Activated CD4-positive, alpha-beta memory T cell treated with anti-CD3 and anti-CD28 coated beads, Interleukin-2, amount 10 ng/mL, durations not matched to agents 7 days and 5 days (primary cell): ENCODE results near the gene RAB37. TPM values are rescaled to one million over a fixed set of nuclear protein-coding genes. Genes with fewer than 3 reads are reported as not detected.

Source experiments
- CTCF ChIA-PET: fragments of 350-600 bp; sonication (Branson Sonifier 250); formaldehyde crosslinking; loops from one replicate; lab custom pipeline; 2021; ENCODE audit warnings: antibody characterized with exemption, inconsistent platforms; lab: Charles Lee
- POLR2A ChIA-PET: fragments of 350-600 bp; sonication (Branson Sonifier 250); formaldehyde crosslinking; loops from one replicate; lab custom pipeline; 2021; ENCODE audit warnings: antibody characterized with exemption; lab: Charles Lee
- DNase-seq: peaks from one replicate; pipeline ENCODE4 v3.0.0-alpha.2; 2020
- H3K27ac Mint-ChIP-seq: one replicate; pipeline ENCODE4 v1.8.0; 2021; ENCODE audit warnings: mild to moderate bottlenecking, mixed read lengths
- H3K27me3 Mint-ChIP-seq: one replicate; pipeline ENCODE4 v1.8.0; 2021; ENCODE audit warnings: mixed read lengths
- H3K36me3 Mint-ChIP-seq: one replicate; pipeline ENCODE4 v1.8.0; 2021; ENCODE audit warnings: low read depth, mixed read lengths
- H3K4me1 Mint-ChIP-seq: one replicate; pipeline ENCODE4 v1.8.0; 2021; ENCODE audit warnings: mixed read lengths
- H3K4me3 Mint-ChIP-seq: one replicate; pipeline ENCODE4 v1.8.0; 2021; ENCODE audit warnings: mild to moderate bottlenecking, mixed read lengths
- H3K9me3 Mint-ChIP-seq: one replicate; pipeline ENCODE4 v1.8.0; 2021; ENCODE audit warnings: mixed read lengths
- total RNA-seq, 2 experiments: library from RNA; stranded (reverse); gene quantifications; one replicate each; pipeline ENCODE4 v1.2.3, GENCODE V29; 2021

RAB37 gene
- total RNA-seq, 2 experiments from 2014 or later: 56.1 to 58.5 TPM

GRCh38 chr17:74711058-74711824, 25.8 kb upstream of the RAB37 start:
- H3K27ac Mint-ChIP-seq: no peak overlapping the region
- peaks cover 38% of the 10 kb centered on the region for H3K27me3 Mint-ChIP-seq
- CTCF ChIA-PET: no interaction called here
- H3K4me1 Mint-ChIP-seq: peaks cover 7% of the 10 kb centered on the region
- H3K4me3 Mint-ChIP-seq: no peak overlapping the region
- no peak for DNase-seq
- no peaks in the 10 kb centered on the region for H3K9me3 Mint-ChIP-seq
- H3K36me3 Mint-ChIP-seq: no peaks in the 10 kb centered on the region
- POLR2A ChIA-PET: no interaction called here

- ChIA-PET CTCF (no interaction called here), POLR2A (no interaction called here)
- peaks cover 7% of the 10 kb centered on the region for H3K4me1 Mint-ChIP-seq
- H3K27ac Mint-ChIP-seq: no peak overlapping the region
- H3K36me3 Mint-ChIP-seq: no peaks in the 10 kb centered on the region
- H3K9me3 Mint-ChIP-seq: no peaks in the 10 kb centered on the region
- H3K4me3 Mint-ChIP-seq: no peak overlapping the region
- DNase-seq: no peak
- H3K27me3 Mint-ChIP-seq: peaks cover 34% of the 10 kb centered on the region
Measured at GRCh38 chr17:74712301-74712700, 24.8 kb upstream of the RAB37 start.

GRCh38 chr17:74712756-74713155, 24.3 kb upstream of the RAB37 start, which contains the start of gene CD300LF:
TSS of gene CD300LF (minus strand) at chr17:74712923. CDS start at chr17:74712866, 57 bp downstream.
- CTCF ChIA-PET: no interaction called here
- no peak for DNase-seq
- no peaks in the 10 kb centered on the region for H3K9me3 Mint-ChIP-seq
- POLR2A ChIA-PET: interaction anchor here (1.0 kb wide), 1 partner anchor 160 kb away, joined by 3 read pairs; the partner anchor contains the start of gene FDXR
- no peaks in the 10 kb centered on the region for H3K36me3 Mint-ChIP-seq
- H3K27ac Mint-ChIP-seq: no peak within 1 kb of the TSS
- peaks cover 7% of the 10 kb centered on the region for H3K4me1 Mint-ChIP-seq
- no peak within 1 kb of the TSS for H3K4me3 Mint-ChIP-seq
- peaks cover 36% of the 10 kb centered on the region for H3K27me3 Mint-ChIP-seq

GRCh38 chr17:74713171-74713755, 23.8 kb upstream of the RAB37 start:
- DNase-seq: no peak
- Mint-ChIP-seq H3K4me1 (peaks cover 7% of the 10 kb centered on the region), H3K36me3 (no peaks in the 10 kb centered on the region), H3K9me3 (no peaks in the 10 kb centered on the region), H3K4me3 (no peak overlapping the region), H3K27ac (no peak overlapping the region), H3K27me3 (peaks cover 37% of the 10 kb centered on the region)
- POLR2A ChIA-PET: interaction anchor here (1.0 kb wide), 1 partner anchor 160 kb away, joined by 3 read pairs; the partner anchor contains the start of gene FDXR
- CTCF ChIA-PET: no interaction called here

GRCh38 chr17:74715144-74715543, 21.9 kb upstream of the RAB37 start:
- H3K36me3 Mint-ChIP-seq: no peaks in the 10 kb centered on the region
- H3K27ac Mint-ChIP-seq: no peak overlapping the region
- peaks cover 47% of the 10 kb centered on the region for H3K27me3 Mint-ChIP-seq
- H3K4me1 Mint-ChIP-seq: peaks cover 7% of the 10 kb centered on the region
- H3K4me3 Mint-ChIP-seq: no peak overlapping the region
- CTCF ChIA-PET: interaction anchor here (1.8 kb wide), 1 partner anchor 58 kb away, joined by 4 read pairs; no protein-coding TSS in a partner anchor
- H3K9me3 Mint-ChIP-seq: no peaks in the 10 kb centered on the region
- no peak for DNase-seq
- POLR2A ChIA-PET: no interaction called here

- H3K9me3 Mint-ChIP-seq: no peaks in the 10 kb centered on the region
- ChIA-PET CTCF (interaction anchor here (1.1 kb wide), 1 partner anchor 63 kb away, joined by 4 read pairs; no protein-coding TSS in a partner anchor), POLR2A (no interaction called here)
Measured at GRCh38 chr17:74720506-74720905, 16.6 kb upstream of the RAB37 start.

GRCh38 chr17:74722782-74723181, 14.3 kb upstream of the RAB37 start:
- no peak overlapping the region for H3K4me3 Mint-ChIP-seq
- CTCF ChIA-PET: interaction anchor here (0.9 to 1.6 kb wide), 2 partner anchors 15 to 65 kb away, joined by 3 to 4 read pairs; partner anchors contain the start of gene RAB37
- no peaks in the 10 kb centered on the region for H3K9me3 Mint-ChIP-seq
- H3K27me3 Mint-ChIP-seq: peaks cover 40% of the 10 kb centered on the region
- H3K36me3 Mint-ChIP-seq: no peaks in the 10 kb centered on the region
- peaks cover 4% of the 10 kb centered on the region for H3K4me1 Mint-ChIP-seq
- DNase-seq: no peak
- POLR2A ChIA-PET: interaction anchor here (1.1 kb wide), 1 partner anchor 48 kb away, joined by 3 read pairs; no protein-coding TSS in a partner anchor
- H3K27ac Mint-ChIP-seq: no peak overlapping the region

More at GRCh38 chr17:74720506-74720905, 16.6 kb upstream of the RAB37 start:
- peaks cover 50% of the 10 kb centered on the region for H3K27me3 Mint-ChIP-seq
- no peaks in the 10 kb centered on the region for H3K36me3 Mint-ChIP-seq
- no peak overlapping the region for H3K27ac Mint-ChIP-seq
- H3K4me1 Mint-ChIP-seq: peaks cover 4% of the 10 kb centered on the region
- no peak overlapping the region for H3K4me3 Mint-ChIP-seq
- no peak for DNase-seq

GRCh38 chr17:74723891-74724290, 13.2 kb upstream of the RAB37 start:
- Mint-ChIP-seq H3K9me3 (no peaks in the 10 kb centered on the region), H3K36me3 (no peaks in the 10 kb centered on the region), H3K27ac (no peak overlapping the region), H3K4me1 (peaks cover 4% of the 10 kb centered on the region), H3K27me3 (peaks cover 32% of the 10 kb centered on the region), H3K4me3 (no peak overlapping the region)
- POLR2A ChIA-PET: interaction anchor here (1.1 kb wide), 1 partner anchor 49 kb away, joined by 3 read pairs; no protein-coding TSS in a partner anchor
- no peak for DNase-seq
- CTCF ChIA-PET: interaction anchor here (1.6 kb wide), 1 partner anchor 14 kb away, joined by 3 read pairs; the partner anchor contains the start of gene RAB37

GRCh38 chr17:74725111-74725510, 11.9 kb upstream of the RAB37 start:
- ChIA-PET POLR2A (interaction anchor here (1.3 kb wide), 1 partner anchor 13 kb away, joined by 3 read pairs; no protein-coding TSS in a partner anchor), CTCF (interaction anchor here (1.1 to 2.7 kb wide), 2 partner anchors 12 to 67 kb away, joined by 3 to 12 read pairs; partner anchors contain the start of gene RAB37)
- H3K27ac Mint-ChIP-seq: no peak overlapping the region
- H3K4me1 Mint-ChIP-seq: peaks cover 4% of the 10 kb centered on the region
- H3K4me3 Mint-ChIP-seq: no peak overlapping the region
- no peaks in the 10 kb centered on the region for H3K36me3 Mint-ChIP-seq
- peaks cover 28% of the 10 kb centered on the region for H3K27me3 Mint-ChIP-seq
- no peak for DNase-seq
- H3K9me3 Mint-ChIP-seq: no peaks in the 10 kb centered on the region

- ChIA-PET POLR2A (no interaction called here), CTCF (no interaction called here)
- peaks cover 9% of the 10 kb centered on the region for H3K27me3 Mint-ChIP-seq
- no peak overlapping the region for H3K27ac Mint-ChIP-seq
- DNase-seq: no peak
- no peak overlapping the region for H3K4me3 Mint-ChIP-seq
- peaks cover 4% of the 10 kb centered on the region for H3K4me1 Mint-ChIP-seq
- no peaks in the 10 kb centered on the region for H3K36me3 Mint-ChIP-seq
- H3K9me3 Mint-ChIP-seq: no peaks in the 10 kb centered on the region
Measured at GRCh38 chr17:74728033-74728701, 8.9 kb upstream of the RAB37 start.

- Mint-ChIP-seq H3K27ac (no peak overlapping the region), H3K27me3 (peaks cover 9% of the 10 kb centered on the region), H3K9me3 (no peaks in the 10 kb centered on the region), H3K36me3 (no peaks in the 10 kb centered on the region), H3K4me3 (no peak overlapping the region), H3K4me1 (peaks cover 4% of the 10 kb centered on the region)
- CTCF ChIA-PET: no interaction called here
- POLR2A ChIA-PET: no interaction called here
- DNase-seq: no peak
Measured at GRCh38 chr17:74728702-74729075, 8.4 kb upstream of the RAB37 start.

- H3K27me3 Mint-ChIP-seq: peaks cover 4% of the 10 kb centered on the region
- POLR2A ChIA-PET: no interaction called here
- CTCF ChIA-PET: interaction anchor here (0.8 to 1.3 kb wide), 2 partner anchors 9 to 55 kb away, joined by 3 to 5 read pairs; no protein-coding TSS in a partner anchor
- no peak for DNase-seq
- no peaks in the 10 kb centered on the region for H3K9me3 Mint-ChIP-seq
- H3K4me1 Mint-ChIP-seq: no peaks in the 10 kb centered on the region
- no peaks in the 10 kb centered on the region for H3K36me3 Mint-ChIP-seq
- H3K27ac Mint-ChIP-seq: no peak overlapping the region
- no peak overlapping the region for H3K4me3 Mint-ChIP-seq
Measured at GRCh38 chr17:74729368-74729767, 7.7 kb upstream of the RAB37 start.
